MCF 10A (cell line): Measurements from ENCODE around the gene KIF1C. TPM values are rescaled to one million over a fixed set of nuclear protein-coding genes. Genes with fewer than 3 reads are reported as not detected.
A peak's percentile ranks its signal among the peaks of the same experiment; 100 is the strongest.

Experiments
- BruUV-seq: library from RNA; stranded (reverse); fragments of 400-500 nt; replicated peaks from 2 replicates; lab custom pipeline; 2021; lab: Mats Ljungman, UMichigan
- CTCF ChIA-PET: fragments of 300-600 bp; sonication (Branson Sonifier 250); formaldehyde crosslinking; extraction: SDS; loops from one replicate; lab custom pipeline; 2021; ENCODE audit warnings: antibody characterized with exemption, inconsistent platforms; lab: Yijun Ruan, JAX
- POLR2A ChIA-PET: fragments of 300-600, 350-650 bp; sonication (Branson Sonifier 250); formaldehyde crosslinking; extraction: SDS; loops from one replicate; lab custom pipeline; 2020; ENCODE audit warnings: antibody characterized with exemption, inconsistent platforms; lab: Yijun Ruan, JAX
- DNase-seq: peaks from one replicate; pipeline ENCODE4 v3.0.0-alpha.2; 2018; ENCODE audit not compliant: unreplicated experiment
- H3K27ac Mint-ChIP-seq: one replicate; pipeline ENCODE4 v1.8.0; 2022; ENCODE audit warnings: mild to moderate bottlenecking, low read depth, mixed read lengths; ENCODE audit not compliant: unreplicated experiment
- H3K27me3 Mint-ChIP-seq: one replicate; pipeline ENCODE4 v1.8.0; 2022; ENCODE audit warnings: mixed read lengths; ENCODE audit not compliant: insufficient read depth, unreplicated experiment
- H3K36me3 Mint-ChIP-seq: one replicate; pipeline ENCODE4 v1.8.0; 2022; ENCODE audit warnings: mild to moderate bottlenecking, moderate library complexity, mixed read lengths; ENCODE audit not compliant: insufficient read depth, unreplicated experiment
- H3K4me1 Mint-ChIP-seq: one replicate; pipeline ENCODE4 v1.8.0; 2022; ENCODE audit warnings: mixed read lengths; ENCODE audit not compliant: insufficient read depth, unreplicated experiment
- H3K4me3 Mint-ChIP-seq: one replicate; pipeline ENCODE4 v1.8.0; 2022; ENCODE audit warnings: mild to moderate bottlenecking, moderate library complexity, mixed read lengths; ENCODE audit not compliant: unreplicated experiment
- H3K9me3 Mint-ChIP-seq: one replicate; pipeline ENCODE4 v1.8.0; 2022; ENCODE audit warnings: mixed read lengths; ENCODE audit not compliant: unreplicated experiment
- intact Hi-C: fragments of 100-400 bp; cut with micrococcal nuclease; formaldehyde crosslinking; loops from 2 replicates; pipeline ENCODE4 v1.14.1; 2022
- total RNA-seq: library from RNA; stranded (reverse); gene quantifications from 2 replicates; pipeline ENCODE4 v1.2.3, GENCODE V29; 2022
- TF ChIP-seq, protein P1 (sequence below): fragments of 200-600 bp; IDR thresholded peaks from one replicate; pipeline ENCODE4 v1.8.0; 2022; ENCODE audit warnings: antibody characterized with exemption, mild to moderate bottlenecking; ENCODE audit not compliant: unreplicated experiment

KIF1C gene
- total RNA-seq, 1 experiment from 2014 or later, result 84.8 TPM

DNA sequence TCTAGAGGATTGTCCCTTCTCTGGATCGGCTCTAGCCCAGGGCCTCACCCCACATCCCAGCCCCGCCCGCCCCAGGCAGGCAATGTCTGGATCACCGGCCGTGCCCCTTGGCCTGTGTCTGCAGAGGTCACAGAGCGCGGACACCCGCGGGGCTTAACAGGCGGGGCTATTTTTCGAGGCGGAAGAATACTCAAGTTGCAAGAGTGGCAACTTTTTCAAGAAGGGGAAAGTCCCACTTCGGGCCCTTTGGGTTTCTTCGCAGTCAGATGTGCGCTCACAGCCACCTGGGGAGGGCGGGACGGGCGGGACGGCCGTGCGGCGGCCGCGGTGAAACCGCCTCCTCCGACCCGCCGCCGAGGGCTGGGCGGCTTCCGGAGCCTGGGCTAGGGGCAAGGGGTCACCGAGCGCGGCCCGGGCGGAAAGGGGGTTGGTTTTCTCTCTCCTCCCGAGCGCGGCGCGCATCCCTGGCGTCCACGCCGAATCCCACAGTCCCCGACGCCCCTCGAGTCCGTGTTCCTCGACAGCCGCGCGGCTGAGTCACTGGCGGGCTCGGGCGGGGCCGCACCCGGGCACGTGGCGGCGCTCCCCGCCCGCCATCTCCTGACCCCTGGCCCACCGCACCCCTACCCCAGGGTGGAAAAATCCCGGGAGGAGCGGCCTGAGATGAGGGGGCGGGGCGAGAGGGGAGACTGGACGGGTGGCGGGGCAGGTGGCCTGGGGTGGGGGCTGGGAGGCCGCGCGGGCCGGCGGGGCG lies 48.3 kb upstream of the KIF1C start:
- POLR2A ChIA-PET, result interaction anchor here (0.7 to 21.5 kb wide), 13 partner anchors 10 to 228 kb away, joined by 3 to 639 read pairs (median 4); partner anchors contain the start of genes CAMTA2, INCA1, KIF1C and RNF167
- intact Hi-C loops, result loop anchor here (1.0 kb wide), 1 partner anchor 20 kb away; no protein-coding TSS in a partner anchor
- peak; percentile 83 for DNase-seq
- CTCF ChIA-PET, result interaction anchor here (1.3 kb wide), 1 partner anchor 10 kb away, joined by 3 read pairs; the partner anchor contains the start of genes RNF167 and SLC25A11
- no peaks in the 10 kb centered on the region for H3K9me3 Mint-ChIP-seq
- TF ChIP-seq, protein P1, sequence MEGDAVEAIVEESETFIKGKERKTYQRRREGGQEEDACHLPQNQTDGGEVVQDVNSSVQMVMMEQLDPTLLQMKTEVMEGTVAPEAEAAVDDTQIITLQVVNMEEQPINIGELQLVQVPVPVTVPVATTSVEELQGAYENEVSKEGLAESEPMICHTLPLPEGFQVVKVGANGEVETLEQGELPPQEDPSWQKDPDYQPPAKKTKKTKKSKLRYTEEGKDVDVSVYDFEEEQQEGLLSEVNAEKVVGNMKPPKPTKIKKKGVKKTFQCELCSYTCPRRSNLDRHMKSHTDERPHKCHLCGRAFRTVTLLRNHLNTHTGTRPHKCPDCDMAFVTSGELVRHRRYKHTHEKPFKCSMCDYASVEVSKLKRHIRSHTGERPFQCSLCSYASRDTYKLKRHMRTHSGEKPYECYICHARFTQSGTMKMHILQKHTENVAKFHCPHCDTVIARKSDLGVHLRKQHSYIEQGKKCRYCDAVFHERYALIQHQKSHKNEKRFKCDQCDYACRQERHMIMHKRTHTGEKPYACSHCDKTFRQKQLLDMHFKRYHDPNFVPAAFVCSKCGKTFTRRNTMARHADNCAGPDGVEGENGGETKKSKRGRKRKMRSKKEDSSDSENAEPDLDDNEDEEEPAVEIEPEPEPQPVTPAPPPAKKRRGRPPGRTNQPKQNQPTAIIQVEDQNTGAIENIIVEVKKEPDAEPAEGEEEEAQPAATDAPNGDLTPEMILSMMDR, result no peak
- H3K4me1 Mint-ChIP-seq, result peaks cover 36% of the 10 kb centered on the region
- no TSS peak for BruUV-seq
- no peaks in the 10 kb centered on the region for H3K27me3 Mint-ChIP-seq
- H3K36me3 Mint-ChIP-seq, result peaks cover 40% of the 10 kb centered on the region
- peak overlapping the region; percentile 74 for H3K27ac Mint-ChIP-seq
- peak overlapping the region; percentile 74 for H3K4me3 Mint-ChIP-seq

DNA sequence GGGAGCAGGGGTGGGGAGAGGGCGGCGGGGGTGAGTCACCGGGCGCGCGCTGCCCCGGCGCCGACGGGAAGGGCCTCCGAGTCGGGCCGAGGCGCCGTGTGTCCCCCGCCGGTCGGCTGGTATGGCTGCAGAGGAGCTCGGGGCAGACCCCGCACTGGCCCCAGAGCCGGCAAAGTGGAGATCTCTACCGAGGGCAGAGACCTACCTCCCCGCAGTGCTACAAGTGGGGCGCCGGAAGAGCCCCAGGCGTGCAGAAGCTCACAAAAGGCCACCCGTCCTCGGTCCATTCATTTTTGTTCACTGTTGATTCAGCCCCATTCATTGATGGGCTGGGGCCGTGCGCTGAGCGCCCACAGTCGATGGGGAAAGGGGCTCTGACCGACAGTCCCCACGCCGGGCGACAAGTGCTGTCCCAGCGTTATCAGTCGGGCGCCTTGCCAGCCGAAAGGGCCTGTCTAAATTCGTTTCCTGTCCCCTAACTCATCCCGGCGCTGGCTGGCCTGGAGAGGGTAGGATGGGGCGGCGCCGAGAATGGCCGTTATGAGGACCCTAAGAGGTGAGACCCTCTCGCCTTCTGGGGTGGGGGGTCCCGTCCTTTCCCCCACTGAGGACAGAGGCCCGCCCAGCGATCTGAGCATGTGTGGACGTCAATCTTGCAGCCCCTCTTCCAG lies 47.5 kb upstream of the KIF1C start:
- intact Hi-C loops, result no loop called here
- Mint-ChIP-seq H3K36me3 (peaks cover 33% of the 10 kb centered on the region), H3K4me3 (peak overlapping the region; percentile 74), H3K27me3 (no peaks in the 10 kb centered on the region), H3K9me3 (no peaks in the 10 kb centered on the region), H3K4me1 (peaks cover 29% of the 10 kb centered on the region), H3K27ac (peak overlapping the region; percentile 74)
- TSS peak; percentile 72 for BruUV-seq
- ChIA-PET POLR2A (interaction anchor here (0.6 to 21.5 kb wide), 9 partner anchors 9 to 228 kb away, joined by 3 to 639 read pairs (median 4); partner anchors contain the start of genes INCA1, KIF1C, RNF167 and SLC25A11), CTCF (interaction anchor here (0.6 kb wide), 1 partner anchor 62 kb away, joined by 3 read pairs; no protein-coding TSS in a partner anchor)
- TF ChIP-seq, protein P1, result no peak
- no peak for DNase-seq

DNA sequence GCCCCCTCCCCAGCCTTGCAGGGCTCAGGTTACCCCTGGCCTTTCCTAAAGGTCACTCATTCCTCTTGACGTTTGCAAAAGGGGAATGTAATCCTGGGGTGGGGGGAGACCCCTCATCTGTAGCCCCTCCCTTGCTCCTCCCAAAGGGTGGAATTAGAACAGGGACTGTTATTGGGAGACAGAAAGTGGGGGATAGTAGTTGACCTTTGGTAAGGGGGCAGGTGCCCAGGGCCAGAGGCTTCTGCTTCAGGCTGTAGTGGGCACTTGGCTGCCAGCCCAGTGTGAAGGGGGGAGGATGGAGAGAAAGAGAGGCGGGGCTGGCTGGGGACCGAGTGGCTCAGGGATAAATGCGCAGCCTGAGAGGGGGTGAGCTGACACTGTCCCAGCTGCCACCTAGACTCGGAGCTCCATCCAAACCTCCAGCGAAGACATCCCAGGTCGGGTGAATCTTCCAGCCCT lies 47.0 kb upstream of the KIF1C start, which contains the start of gene ENO3:
Gene ENO3 (plus strand): TSS at position 374 of the 459 bp plus-strand sequence. CDS start 711 bp downstream, outside the sequence.
- CTCF ChIA-PET, result interaction anchor here (0.6 to 0.7 kb wide), 3 partner anchors 12 to 441 kb away, joined by 3 read pairs; no protein-coding TSS in a partner anchor
- POLR2A ChIA-PET, result interaction anchor here (0.6 to 21.5 kb wide), 7 partner anchors 9 to 229 kb away, joined by 3 to 639 read pairs (median 4); partner anchors contain the start of genes RNF167, SLC25A11 and SPAG7
- BruUV-seq, result no TSS peak
- peak within 1 kb of the TSS; percentile 74 for H3K4me3 Mint-ChIP-seq
- H3K9me3 Mint-ChIP-seq, result no peaks in the 10 kb centered on the region
- intact Hi-C loops, result no loop called here
- H3K27ac Mint-ChIP-seq, result peak within 1 kb of the TSS; percentile 74
- no peaks in the 10 kb centered on the region for H3K27me3 Mint-ChIP-seq
- H3K36me3 Mint-ChIP-seq, result peaks cover 27% of the 10 kb centered on the region
- TF ChIP-seq, protein P1, result no peak
- peaks cover 23% of the 10 kb centered on the region for H3K4me1 Mint-ChIP-seq
- DNase-seq, result no peak
